HG02885 (cell line): ENCODE measurements around the gene LCE1E.

Experiments used
- ATAC-seq: cut with Tn5 transposase; IDR thresholded peaks from one replicate; pipeline ENCODE4 v1.9.1; 2021; ENCODE audit warnings: mild to moderate bottlenecking; ENCODE audit not compliant: unreplicated experiment, poor library complexity

LCE1E gene

DNA sequence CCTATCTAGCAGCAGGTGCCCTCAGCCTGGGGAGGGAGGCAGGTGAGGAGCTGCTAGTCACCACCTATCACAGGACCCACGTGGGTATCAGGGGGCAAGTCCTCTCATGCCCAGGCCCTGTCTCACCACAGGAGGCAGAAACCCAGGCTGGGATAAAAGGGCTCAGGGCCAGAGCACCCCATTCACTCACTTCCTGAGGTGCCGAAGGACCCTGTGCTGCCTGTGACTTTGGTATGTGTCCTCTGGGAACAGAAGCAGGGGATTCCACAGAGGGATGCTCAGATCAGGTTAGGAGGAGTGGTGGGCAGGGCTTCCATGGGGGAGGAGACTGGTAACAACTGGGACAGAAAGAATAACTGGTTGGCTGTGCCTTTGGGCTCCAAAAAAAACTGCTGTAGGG is at the start of gene LCE1E:
TSS of gene LCE1E (plus strand) at position 181 of the 400 bp plus-strand sequence. CDS start 1,043 bp downstream, outside the sequence.
- ATAC-seq = no peak

GRCh38 chr1:152737997-152738396 is 48.1 kb upstream of the LCE1E start:
- no peak for ATAC-seq

DNA sequence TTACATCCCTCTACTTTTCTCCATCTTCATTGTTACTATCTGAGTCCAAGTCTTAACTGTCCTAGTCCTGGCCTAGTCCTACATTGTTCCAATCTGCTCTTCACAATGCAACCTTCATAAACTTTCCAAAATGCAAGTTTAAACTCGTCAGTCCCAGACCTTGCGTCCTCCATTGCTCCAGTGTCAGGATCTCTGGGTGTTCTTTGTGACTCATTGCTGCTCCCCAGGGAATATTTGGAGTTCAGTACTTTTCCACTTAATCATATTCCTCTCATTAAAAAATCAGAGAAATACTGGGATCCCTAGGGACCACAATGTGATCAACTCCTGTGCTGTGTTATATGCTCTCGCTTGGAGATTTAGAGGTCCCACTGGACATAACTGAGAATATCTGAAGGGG is 46.2 kb upstream of the LCE1E start:
- ATAC-seq = no peak

- no peak for ATAC-seq
These were observed 44.4 kb upstream of the LCE1E start for GRCh38 chr1:152741656-152742055.

DNA sequence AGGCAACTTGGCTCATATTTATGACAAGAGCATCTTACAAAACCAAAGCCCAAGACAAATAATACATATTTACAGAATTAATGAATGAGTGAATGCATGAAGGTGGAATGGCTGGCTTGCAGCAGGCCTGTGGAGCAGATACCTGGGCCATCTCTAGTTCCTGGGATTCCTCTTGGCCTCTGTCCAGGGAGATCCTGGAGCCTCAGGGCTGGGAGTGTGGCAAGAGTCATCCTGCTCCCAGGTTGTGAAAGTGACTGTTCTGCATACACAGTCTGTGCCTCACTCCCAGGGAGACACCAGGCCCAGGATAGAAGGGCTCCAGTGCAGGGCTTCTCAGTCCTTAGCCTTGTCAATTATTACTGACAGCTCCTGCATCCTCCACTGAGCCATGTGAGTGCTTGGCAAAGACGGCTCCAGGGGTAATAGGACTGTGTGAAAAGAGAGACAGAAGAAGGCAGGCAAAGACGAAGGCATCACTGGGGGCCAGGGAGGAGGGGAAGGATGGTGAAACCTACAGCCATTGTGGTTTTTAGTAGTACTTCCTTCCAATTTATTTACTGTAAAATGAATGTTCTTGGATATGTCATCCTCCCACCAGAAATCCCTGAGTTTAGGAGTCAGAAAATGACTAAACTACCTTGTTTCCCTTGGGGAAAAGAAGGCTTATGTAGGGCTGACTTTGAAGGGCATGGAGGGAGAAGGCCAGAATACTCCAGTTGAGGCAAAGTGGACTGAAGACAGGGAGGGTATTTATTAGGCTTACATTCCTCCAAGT is 42.5 kb upstream of the LCE1E start:
- no peak for ATAC-seq

- no peak for ATAC-seq
These were observed 40.8 kb upstream of the LCE1E start for GRCh38 chr1:152745289-152745704.

- ATAC-seq = no peak
These were observed 40.2 kb upstream of the LCE1E start for GRCh38 chr1:152745765-152746444.

GRCh38 chr1:152747831-152748230 is 38.2 kb upstream of the LCE1E start:
- no peak for ATAC-seq

DNA sequence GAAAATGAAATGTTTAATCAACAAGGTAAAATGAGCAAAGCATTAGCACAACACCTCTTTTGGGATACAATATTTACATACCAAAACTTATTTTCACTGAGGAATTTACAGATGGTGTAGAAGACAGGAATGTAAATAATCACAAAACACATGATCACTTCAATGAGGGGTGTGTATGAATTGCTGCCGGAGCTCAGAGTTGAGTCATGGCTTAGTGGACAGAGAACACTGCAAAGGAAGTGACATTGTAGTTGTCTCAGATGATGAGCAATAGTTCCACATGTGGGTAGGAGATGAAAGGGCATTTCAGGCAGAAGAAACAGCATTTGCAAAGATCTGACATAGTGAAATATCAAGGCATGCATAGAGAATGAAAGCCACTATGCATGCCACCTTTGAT is 33.8 kb upstream of the LCE1E start:
- ATAC-seq = no peak

DNA sequence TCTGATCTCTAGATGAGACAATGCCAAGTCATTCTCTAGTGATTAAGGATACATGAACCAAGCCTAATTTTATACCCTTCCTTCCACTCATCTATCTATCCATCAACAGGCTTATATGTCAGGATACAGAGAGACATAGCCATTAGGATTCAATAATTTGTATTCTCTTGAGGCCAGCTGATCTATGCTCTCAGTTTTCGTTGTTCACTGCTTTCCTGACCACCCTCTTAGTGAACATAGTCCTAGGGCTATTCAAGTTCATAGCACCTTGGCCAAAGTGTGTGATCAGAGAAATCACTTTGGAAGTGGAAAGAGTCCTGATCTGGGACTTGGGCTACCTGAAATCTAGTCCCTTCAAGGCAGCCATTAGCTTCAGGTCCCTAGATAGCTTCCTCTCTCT is 32.5 kb upstream of the LCE1E start:
- no peak for ATAC-seq

DNA sequence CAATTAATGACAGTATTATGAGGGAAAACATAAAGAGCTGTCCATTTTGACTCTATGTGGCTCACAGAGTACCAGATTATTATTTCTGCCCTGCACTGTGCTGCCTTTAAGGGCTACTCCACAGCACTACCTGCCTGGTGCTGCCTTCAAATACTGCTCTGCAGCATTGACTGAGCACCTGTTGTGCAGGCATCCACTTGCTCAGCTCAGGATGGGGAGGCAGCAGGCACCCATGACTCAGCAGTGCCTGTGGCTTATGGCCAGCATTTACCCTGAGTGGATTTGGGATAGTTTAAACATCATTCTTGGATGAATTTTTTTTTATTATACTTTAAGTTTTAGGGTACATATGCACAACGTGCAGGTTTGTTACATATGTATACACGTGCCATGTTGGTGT is 29.2 kb upstream of the LCE1E start:
- no peak for ATAC-seq

DNA sequence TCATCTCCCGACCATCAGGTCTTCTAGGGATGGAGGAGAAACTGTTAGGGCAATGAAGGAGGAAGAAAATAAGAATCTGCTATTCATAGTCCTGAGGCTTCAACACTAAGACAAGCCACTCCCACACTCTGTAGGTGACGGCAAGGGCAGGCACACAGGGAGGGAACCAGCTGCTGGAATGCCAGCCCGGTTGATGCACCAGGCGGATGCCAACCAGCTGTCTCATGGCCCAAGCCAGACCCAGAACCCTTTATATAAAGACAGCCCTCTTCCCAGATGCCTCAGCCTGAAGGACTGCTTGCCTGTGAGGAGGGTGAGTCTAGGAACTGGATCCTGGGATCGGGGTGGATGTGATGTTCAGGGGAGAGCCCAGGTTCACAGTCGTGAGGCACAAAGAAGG is 28.3 kb upstream of the LCE1E start, which contains the start of gene KPRP:
TSS of gene KPRP (plus strand) at position 279 of the 400 bp plus-strand sequence. CDS start 1,564 bp downstream, outside the sequence.
- no peak for ATAC-seq

DNA sequence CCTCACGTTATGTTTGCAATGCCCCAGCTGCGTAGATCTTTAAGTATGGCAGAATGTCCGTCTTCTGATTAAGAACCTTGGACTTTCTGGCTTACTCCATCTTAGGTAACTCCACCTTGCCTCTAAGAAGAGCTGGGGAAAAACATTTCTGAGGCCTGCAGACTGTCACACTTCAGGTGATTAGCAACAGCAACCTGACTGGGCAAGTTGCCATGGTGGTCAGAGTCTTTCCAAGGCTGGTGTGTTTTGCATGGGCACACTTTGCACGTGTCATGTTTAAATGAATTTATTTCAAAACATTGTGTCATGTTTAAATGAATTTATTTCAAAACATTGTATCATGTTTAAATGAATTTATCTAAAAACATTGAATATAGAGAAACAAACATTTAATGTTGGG is 27.4 kb upstream of the LCE1E start:
- no peak for ATAC-seq

DNA sequence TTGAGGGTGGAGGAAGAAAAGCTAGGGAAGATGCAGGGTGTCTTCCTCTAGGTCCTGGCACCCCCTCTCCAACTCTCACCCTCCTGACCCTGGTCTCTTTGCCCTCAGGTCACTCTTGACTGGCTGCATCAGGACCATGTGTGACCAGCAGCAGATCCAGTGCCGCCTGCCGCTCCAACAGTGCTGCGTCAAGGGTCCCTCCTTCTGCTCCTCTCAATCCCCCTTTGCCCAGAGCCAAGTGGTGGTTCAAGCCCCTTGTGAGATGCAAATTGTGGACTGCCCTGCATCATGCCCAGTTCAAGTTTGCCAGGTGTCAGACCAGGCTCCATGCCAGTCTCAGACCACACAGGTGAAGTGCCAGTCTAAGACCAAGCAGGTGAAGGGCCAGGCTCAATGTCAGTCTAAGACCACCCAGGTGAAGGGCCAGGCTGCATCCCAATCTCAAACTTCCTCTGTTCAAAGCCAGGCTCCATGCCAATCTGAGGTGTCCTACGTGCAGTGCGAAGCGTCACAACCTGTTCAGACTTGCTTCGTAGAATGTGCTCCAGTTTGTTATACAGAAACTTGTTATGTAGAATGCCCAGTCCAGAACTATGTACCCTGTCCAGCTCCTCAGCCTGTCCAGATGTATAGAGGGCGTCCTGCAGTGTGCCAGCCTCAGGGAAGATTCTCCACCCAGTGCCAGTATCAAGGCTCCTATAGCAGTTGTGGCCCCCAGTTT is 26.4 kb upstream of the LCE1E start:
- ATAC-seq = no peak

- ATAC-seq = no peak
These were observed 25.4 kb upstream of the LCE1E start for GRCh38 chr1:152760551-152761190.

DNA sequence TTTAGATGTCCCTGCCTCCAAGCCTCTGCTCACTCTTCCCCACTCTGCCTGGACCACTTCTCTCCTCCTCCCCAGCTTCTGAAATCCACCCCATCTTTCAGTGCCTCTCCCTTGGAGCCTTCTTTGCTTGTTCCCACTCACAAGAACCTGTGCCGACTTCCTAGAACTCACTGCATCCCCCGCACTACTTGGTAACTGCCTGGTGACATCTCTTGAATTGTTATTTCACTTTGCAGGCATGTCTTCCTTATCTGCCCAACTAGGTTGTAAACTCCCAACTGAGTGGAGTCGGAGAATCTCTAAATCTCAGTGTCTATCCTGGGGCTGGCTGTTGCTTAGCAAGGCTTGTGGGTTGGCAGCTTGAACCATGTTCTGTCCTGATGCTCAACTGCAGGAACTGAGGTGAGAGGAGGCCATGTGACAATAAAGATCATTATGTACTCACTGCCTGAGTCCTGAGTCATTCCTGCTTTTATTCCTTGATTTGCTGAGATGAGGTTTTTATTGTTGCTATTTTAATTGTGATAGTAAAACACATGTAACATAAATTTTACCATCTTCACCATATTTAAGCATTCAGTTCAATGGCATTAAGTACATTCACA is 24.3 kb upstream of the LCE1E start:
- ATAC-seq = no peak

DNA sequence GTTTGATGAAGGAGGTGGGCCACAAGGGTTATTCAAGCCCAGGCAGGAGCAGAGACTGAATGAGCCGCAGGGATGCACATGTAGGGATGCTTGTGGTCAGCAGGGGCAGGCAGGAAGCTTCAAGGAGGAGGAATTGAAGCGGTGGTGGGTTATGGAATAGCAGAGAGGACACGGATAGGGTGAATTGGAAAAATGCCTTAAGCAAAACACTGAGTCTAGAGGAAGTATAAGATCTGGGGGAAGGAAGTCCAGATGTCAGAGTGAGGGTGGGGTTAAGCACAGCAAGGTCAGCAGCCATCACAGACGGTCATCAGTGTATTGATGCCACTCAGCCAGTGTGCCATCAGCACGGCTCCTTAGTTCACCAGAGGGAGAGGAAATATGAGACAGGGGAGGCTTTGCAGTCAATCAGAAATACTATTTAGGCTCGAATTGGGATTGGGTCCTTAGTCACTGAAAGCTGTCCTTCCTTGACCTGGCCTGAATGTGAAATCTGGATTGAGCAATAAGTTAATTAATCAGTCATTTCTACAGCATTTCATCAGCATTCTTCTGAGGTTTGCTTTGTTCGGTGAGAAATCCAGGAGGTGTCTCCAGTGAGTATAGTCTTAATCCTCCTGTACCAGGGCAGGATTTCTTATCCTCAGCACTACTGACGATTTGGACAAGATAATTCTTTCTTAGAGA is 17.1 kb upstream of the LCE1E start:
- ATAC-seq = no peak

GRCh38 chr1:152770411-152770810 is 15.6 kb upstream of the LCE1E start:
- ATAC-seq = no peak

DNA sequence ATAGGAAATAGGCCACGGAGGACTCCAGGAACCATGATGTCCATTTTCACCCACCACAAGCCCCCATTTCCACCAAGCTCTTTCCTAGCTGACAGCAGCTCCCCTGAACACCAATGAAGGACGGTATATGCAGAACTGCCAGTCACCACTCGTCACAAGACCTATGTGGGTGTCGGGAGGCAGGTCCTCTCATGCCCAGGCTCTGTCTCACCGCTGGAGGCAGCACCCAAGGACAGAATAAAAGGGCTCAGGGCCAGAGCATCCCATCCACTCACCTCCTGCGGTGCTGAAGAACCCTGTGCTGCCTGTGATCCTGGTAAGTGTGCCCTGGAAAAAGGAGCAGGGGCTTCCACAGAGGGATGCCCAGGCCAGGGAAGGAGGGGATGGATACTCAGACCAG is 11.2 kb upstream of the LCE1E start, which contains the start of gene LCE1F:
TSS of gene LCE1F (plus strand) at position 266 of the 400 bp plus-strand sequence. CDS start 1,232 bp downstream, outside the sequence.
- ATAC-seq = no peak
